Mesenchymal stem cell (in vitro differentiated cells and primary cell): ENCODE data around the gene POU2F3.
A peak's percentile ranks its signal among the peaks of the same experiment; 100 is the strongest.

Experiments used
- DNase-seq: peaks from one replicate; pipeline ENCODE4 v3.0.0-alpha.2; 2013
- H2AFZ ChIP-seq: one replicate; pipeline ENCODE4 v1.6.1; 2013; ENCODE audit warnings: low read depth, mild to moderate bottlenecking, control low read depth, inconsistent platforms, low read length, moderate library complexity
- H2AK5ac ChIP-seq: 2 replicates; pipeline ENCODE4 v1.6.1; 2013; ENCODE audit warnings: low read length, moderate library complexity, mild to moderate bottlenecking, inconsistent platforms; ENCODE audit not compliant: severe bottlenecking
- H2BK120ac ChIP-seq: one replicate; pipeline ENCODE4 v1.6.1; 2013; ENCODE audit warnings: low read depth, mild to moderate bottlenecking, inconsistent platforms, low read length, moderate library complexity
- H2BK12ac ChIP-seq, 2 experiments: one replicate each; pipeline ENCODE4 v1.6.1; 2013; ENCODE audit warnings: inconsistent platforms in 2 of 2, low read length in 2 of 2, mild to moderate bottlenecking in 2 of 2, moderate library complexity in 2 of 2, control low read depth in 1 of 2
- H2BK15ac ChIP-seq: one replicate; pipeline ENCODE4 v1.6.1; 2013; ENCODE audit warnings: mild to moderate bottlenecking, low read depth, inconsistent platforms; ENCODE audit not compliant: poor library complexity, severe bottlenecking
- H2BK5ac ChIP-seq: 2 replicates; pipeline ENCODE4 v1.6.1; 2013; ENCODE audit warnings: low read depth, mild to moderate bottlenecking, low read length, control low read depth, inconsistent platforms; ENCODE audit not compliant: poor library complexity, severe bottlenecking
- H3K14ac ChIP-seq, 2 experiments: one replicate each; pipeline ENCODE4 v1.6.1; 2013; ENCODE audit warnings: inconsistent platforms in 2 of 2, low read length in 2 of 2, control low read depth in 1 of 2, mild to moderate bottlenecking in 1 of 2, moderate library complexity in 1 of 2
- H3K18ac ChIP-seq, 2 experiments: one replicate each; pipeline ENCODE4 v1.6.1; 2013; ENCODE audit warnings: inconsistent platforms in 2 of 2, low read length in 2 of 2, control low read depth in 1 of 2, low read depth in 1 of 2, mild to moderate bottlenecking in 1 of 2
- H3K23ac ChIP-seq, 2 experiments: one replicate each; pipeline ENCODE4 v1.6.1; 2013; ENCODE audit warnings: inconsistent platforms in 2 of 2, low read length in 2 of 2, mild to moderate bottlenecking in 2 of 2, moderate library complexity in 2 of 2, control low read depth in 1 of 2
- H3K27ac ChIP-seq: 2 replicates; pipeline ENCODE4 v1.5.1; 2013; ENCODE audit warnings: mild to moderate bottlenecking, moderate library complexity, low read length, control low read depth, inconsistent platforms; ENCODE audit not compliant: poor library complexity, severe bottlenecking
- H3K27me3 ChIP-seq, 2 experiments: 2 replicates each; pipeline versions ENCODE4 v1.6.1 to v1.7.0; 2013; ENCODE audit warnings: low read length in 2 of 2, mild to moderate bottlenecking in 2 of 2, moderate library complexity in 2 of 2, control low read depth in 1 of 2, inconsistent platforms in 1 of 2; ENCODE audit not compliant: control insufficient read depth in 1 of 2, insufficient read depth in 1 of 2
- H3K36me3 ChIP-seq, 2 experiments: 2 replicates each; pipeline versions ENCODE4 v1.6.1 to v1.7.0; 2013; ENCODE audit warnings: low read length in 2 of 2, control low read depth in 1 of 2, inconsistent platforms in 1 of 2, low read depth in 1 of 2, mild to moderate bottlenecking in 1 of 2; ENCODE audit not compliant: insufficient read depth in 2 of 2, control insufficient read depth in 1 of 2
- H3K4ac ChIP-seq, 2 experiments: one replicate each; pipeline ENCODE4 v1.6.1; 2013; ENCODE audit warnings: inconsistent platforms in 2 of 2, low read length in 2 of 2, mild to moderate bottlenecking in 2 of 2, moderate library complexity in 2 of 2, control low read depth in 1 of 2, low read depth in 1 of 2
- H3K4me1 ChIP-seq: 2 replicates; pipeline ENCODE4 v1.6.1; 2013; ENCODE audit warnings: low read depth, low read length, control low read depth; ENCODE audit not compliant: control insufficient read depth, insufficient read depth
- H3K4me2 ChIP-seq: 2 replicates; pipeline ENCODE4 v1.6.1; 2013; ENCODE audit warnings: low read length, mild to moderate bottlenecking, inconsistent platforms; ENCODE audit not compliant: poor library complexity, severe bottlenecking
- H3K4me3 ChIP-seq, 2 experiments: 2 replicates each; pipeline versions ENCODE4 v1.5.1 to v1.7.0; 2013; ENCODE audit warnings: low read length in 2 of 2, mild to moderate bottlenecking in 2 of 2, control low read depth in 1 of 2, low read depth in 1 of 2; ENCODE audit not compliant: insufficient read depth in 1 of 2
- H3K79me1 ChIP-seq: replicated peaks from 2 replicates; pipeline ENCODE4 v1.6.1; 2013; ENCODE audit warnings: mild to moderate bottlenecking, control low read depth, low read length, inconsistent platforms; ENCODE audit not compliant: poor library complexity, severe bottlenecking
- H3K9ac ChIP-seq: 2 replicates; pipeline ENCODE4 v1.7.0; 2013; ENCODE audit warnings: mild to moderate bottlenecking, low read length, moderate library complexity
- H3K9me3 ChIP-seq: 2 replicates; pipeline ENCODE4 v1.7.0; 2013; ENCODE audit warnings: mild to moderate bottlenecking, low read length; ENCODE audit not compliant: control insufficient read depth
- H4K8ac ChIP-seq: one replicate; pipeline ENCODE4 v1.6.1; 2013; ENCODE audit warnings: inconsistent platforms, mild to moderate bottlenecking, low read length, moderate library complexity
- H4K91ac ChIP-seq: one replicate; pipeline ENCODE4 v1.6.1; 2013; ENCODE audit warnings: mild to moderate bottlenecking, low read length, inconsistent platforms
- WGBS: methylation state at CpG from one replicate; pipeline ENCODE4 v1.1.7; 2013; ENCODE audit warnings: mixed read lengths; 5-methylcytosine and 5-hydroxymethylcytosine counted together

The POU2F3 gene

DNA sequence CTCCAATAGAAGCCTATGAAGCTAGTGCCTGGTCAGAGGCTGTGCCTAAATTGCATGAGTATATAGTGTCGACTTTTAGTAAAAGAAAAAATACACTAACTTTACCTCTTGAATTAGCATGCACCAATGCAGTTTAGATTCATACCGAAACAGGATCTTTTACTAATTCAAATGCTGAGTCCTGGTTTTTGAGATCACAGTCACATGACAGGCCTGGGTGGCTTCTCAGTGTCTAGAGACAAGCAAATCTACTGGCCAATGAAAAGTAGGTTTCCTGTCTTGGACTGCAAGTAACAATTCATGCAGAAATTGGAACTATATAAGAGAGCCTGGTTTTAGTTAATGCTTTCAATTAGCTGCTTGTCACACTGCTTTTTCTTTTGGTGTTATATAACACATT lies 103.5 kb downstream of the POU2F3 start:
- Histone ChIP-seq H2BK15ac (no peak overlapping the region), H3K18ac (no peak overlapping the region), H3K4me1 (peaks cover 7% of the 10 kb centered on the region), H3K14ac (no peak overlapping the region), H2BK120ac (peak overlapping the region; percentile 49), H2AFZ (no peak overlapping the region), H4K91ac (no peak overlapping the region), H3K9ac (no peak overlapping the region), H3K27me3 (no peaks in the 10 kb centered on the region), H3K9me3 (no peaks in the 10 kb centered on the region), H2BK5ac (no peak overlapping the region), H3K4ac (no peak overlapping the region), H4K8ac (no peak overlapping the region), H3K79me1 (no peaks in the 10 kb centered on the region), H3K4me3 (no peak overlapping the region), H3K4me2 (no peak overlapping the region), H3K36me3 (no peaks in the 10 kb centered on the region), H2BK12ac (no peak overlapping the region), H3K27ac (no peak overlapping the region), H2AK5ac (no peak overlapping the region), H3K23ac (no peak overlapping the region)
- 98% methylated on average over 2 of the region's 2 CpGs for WGBS
- DNase-seq = no peak

DNA sequence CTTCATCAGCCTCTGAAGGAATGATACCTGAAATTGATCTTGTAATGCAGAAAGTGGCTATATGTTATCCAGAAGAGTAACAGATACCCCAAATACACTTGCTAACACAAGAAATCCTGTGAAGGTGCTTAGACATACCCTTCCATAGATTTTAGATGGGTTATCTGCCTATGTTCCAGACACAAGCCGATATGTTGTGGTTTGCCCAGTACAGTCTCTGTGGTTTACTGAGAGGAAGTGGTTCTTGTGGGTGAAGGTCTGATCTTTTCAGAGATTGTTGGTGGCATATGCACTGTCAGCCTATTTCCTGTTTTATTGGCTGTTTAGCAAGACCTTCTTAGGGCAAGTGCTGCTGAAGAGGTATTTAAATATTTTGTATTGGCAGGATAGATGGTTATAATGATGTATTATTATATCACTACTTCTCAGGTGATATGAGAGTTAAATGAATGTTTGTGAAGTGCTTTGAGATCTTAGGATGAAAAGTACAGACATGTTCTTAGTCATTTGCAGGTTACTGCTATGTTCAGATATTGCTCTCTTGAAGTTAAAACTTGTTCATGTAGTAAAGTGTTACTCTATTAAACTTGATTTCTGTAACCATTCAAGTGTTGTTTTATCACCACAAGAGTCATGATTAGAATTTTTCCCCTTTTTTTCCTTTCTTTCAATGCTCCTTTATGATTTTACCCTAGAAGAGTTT lies 104.5 kb downstream of the POU2F3 start:
- WGBS = 0% methylated on average over 1 of the region's 1 CpG
- H3K4me1 ChIP-seq = peaks cover 7% of the 10 kb centered on the region
- no peaks in the 10 kb centered on the region for H3K9me3 ChIP-seq
- H2BK15ac ChIP-seq = no peak overlapping the region
- H3K79me1 ChIP-seq = no peaks in the 10 kb centered on the region
- no peak overlapping the region for H4K8ac ChIP-seq
- DNase-seq = peak; percentile 80
- H3K4me3 ChIP-seq = no peak overlapping the region
- H2AK5ac ChIP-seq = no peak overlapping the region
- no peak overlapping the region for H3K14ac ChIP-seq
- H3K27me3 ChIP-seq = no peaks in the 10 kb centered on the region
- H3K4me2 ChIP-seq = peak overlapping the region; percentile 45
- no peak overlapping the region for H3K9ac ChIP-seq
- H3K4ac ChIP-seq = no peak overlapping the region
- no peak overlapping the region for H2BK5ac ChIP-seq
- H3K27ac ChIP-seq = peak overlapping the region; percentile 60
- H2BK120ac ChIP-seq = no peak overlapping the region
- no peak overlapping the region for H2AFZ ChIP-seq
- H2BK12ac ChIP-seq = no peak overlapping the region
- H3K23ac ChIP-seq = no peak overlapping the region
- no peak overlapping the region for H4K91ac ChIP-seq
- no peaks in the 10 kb centered on the region for H3K36me3 ChIP-seq
- no peak overlapping the region for H3K18ac ChIP-seq

DNA sequence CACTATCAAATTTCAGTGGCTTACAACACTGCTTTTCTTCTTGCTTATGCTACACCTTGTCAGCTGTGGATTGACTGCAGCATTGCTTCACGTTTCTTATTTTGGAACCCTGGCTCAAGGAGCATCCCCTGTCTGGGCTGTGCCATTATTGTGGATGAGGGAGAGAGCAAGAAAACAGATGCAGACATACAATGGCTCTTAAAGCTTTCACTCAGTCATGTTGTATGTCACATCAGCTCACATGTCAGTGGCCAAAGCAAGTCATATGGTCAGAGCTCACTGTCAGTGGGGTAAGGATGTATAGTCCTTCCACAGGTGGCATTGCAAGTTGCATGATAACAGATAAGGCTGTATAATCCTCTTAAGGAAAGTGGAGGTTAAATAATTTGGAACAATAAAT lies 106.3 kb downstream of the POU2F3 start:
- Histone ChIP-seq H3K79me1 (no peaks in the 10 kb centered on the region), H3K4me2 (no peak overlapping the region), H2AK5ac (no peak overlapping the region), H4K91ac (no peak overlapping the region), H2AFZ (no peak overlapping the region), H3K27me3 (no peaks in the 10 kb centered on the region), H3K14ac (no peak overlapping the region), H2BK15ac (no peak overlapping the region), H3K27ac (no peak overlapping the region), H3K4me1 (peaks cover 4% of the 10 kb centered on the region), H2BK5ac (no peak overlapping the region), H2BK120ac (no peak overlapping the region), H3K36me3 (no peaks in the 10 kb centered on the region), H3K9me3 (no peaks in the 10 kb centered on the region), H4K8ac (no peak overlapping the region), H3K18ac (no peak overlapping the region), H3K4ac (no peak overlapping the region), H2BK12ac (no peak overlapping the region), H3K9ac (no peak overlapping the region), H3K4me3 (no peak overlapping the region), H3K23ac (no peak overlapping the region)
- WGBS = 63% methylated on average over 1 of the region's 1 CpG
- no peak for DNase-seq

DNA sequence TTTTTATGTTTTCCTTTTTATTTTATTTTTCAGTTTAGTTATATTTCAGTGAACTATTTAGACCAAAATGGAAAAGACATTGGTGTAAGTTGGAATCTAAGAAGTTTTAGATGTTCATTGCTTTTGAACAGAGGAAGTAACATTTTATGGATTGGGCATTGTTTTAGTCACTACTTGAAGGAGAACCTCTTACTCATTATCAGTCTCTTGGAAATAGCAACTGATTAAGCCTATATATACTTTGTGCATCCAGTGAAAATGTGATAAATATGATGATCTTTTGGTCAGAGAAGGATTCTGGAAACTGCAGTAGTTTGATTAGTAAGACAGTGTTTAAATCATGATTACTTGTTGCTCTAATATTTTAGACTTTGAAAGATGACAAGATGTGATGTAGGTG lies 110.7 kb downstream of the POU2F3 start:
- H4K8ac ChIP-seq = no peak overlapping the region
- H2BK12ac ChIP-seq = no peak overlapping the region
- no peak overlapping the region for H3K23ac ChIP-seq
- H3K4me2 ChIP-seq = no peak overlapping the region
- no peak overlapping the region for H3K9ac ChIP-seq
- no peak overlapping the region for H3K14ac ChIP-seq
- H3K4me1 ChIP-seq = peaks cover 8% of the 10 kb centered on the region
- H4K91ac ChIP-seq = no peak overlapping the region
- DNase-seq = no peak
- H3K36me3 ChIP-seq = peaks cover 0 to 2% of the 10 kb centered on the region in 2 experiments
- no peaks in the 10 kb centered on the region for H3K79me1 ChIP-seq
- no peak overlapping the region for H3K4me3 ChIP-seq
- no peak overlapping the region for H3K27ac ChIP-seq
- no peaks in the 10 kb centered on the region for H3K9me3 ChIP-seq
- H2BK5ac ChIP-seq = no peak overlapping the region
- H2AFZ ChIP-seq = no peak overlapping the region
- H2BK120ac ChIP-seq = no peak overlapping the region
- H3K4ac ChIP-seq = no peak overlapping the region
- no peak overlapping the region for H3K18ac ChIP-seq
- H2AK5ac ChIP-seq = no peak overlapping the region
- no peak overlapping the region for H2BK15ac ChIP-seq
- H3K27me3 ChIP-seq = no peaks in the 10 kb centered on the region
